ENCODE results near the gene ARL14EP. TPM values are rescaled to one million over a fixed set of nuclear protein-coding genes. Genes with fewer than 3 reads are reported as not detected.

ARL14EP gene
- total RNA-seq, 1 donor from 2014 or later = 54.8 TPM

DNA sequence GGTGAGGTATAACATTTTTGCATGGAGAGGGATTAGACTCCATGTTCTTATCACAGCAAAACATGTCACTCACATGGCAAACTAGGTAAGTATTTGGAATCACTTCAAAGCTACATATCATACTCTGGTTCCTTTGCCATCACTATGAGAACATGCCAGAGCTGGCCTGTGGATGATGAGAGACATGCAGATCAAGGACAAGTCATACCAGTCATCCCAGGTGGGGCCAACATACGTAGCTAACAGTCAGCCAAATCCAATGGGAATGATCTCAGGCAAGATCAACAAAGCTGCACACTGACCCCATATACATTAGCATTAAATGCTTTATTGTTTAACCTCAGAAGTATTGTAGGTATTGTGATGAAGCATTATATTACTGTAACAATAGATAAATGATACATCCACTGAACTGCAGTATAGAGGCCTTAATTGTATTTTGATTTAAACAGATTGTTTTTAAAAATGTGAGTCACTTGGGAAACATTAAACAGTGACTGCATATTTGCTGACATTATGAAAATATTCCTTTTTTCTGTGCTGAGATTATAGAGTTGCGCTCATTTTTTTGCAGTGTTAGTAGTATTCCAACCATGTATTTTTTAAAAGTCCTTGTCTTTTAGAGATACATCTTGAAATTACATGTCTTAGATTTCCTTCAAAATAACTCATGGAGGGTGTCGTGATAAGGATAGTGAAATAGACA is 37.3 kb upstream of the ARL14EP start:
- Mint-ChIP-seq H3K36me3 (no peaks in the 10 kb centered on the region), H3K27ac (no peak overlapping the region), H3K9me3 (no peaks in the 10 kb centered on the region), H3K4me1 (peaks cover 6% of the 10 kb centered on the region), H3K27me3 (ENCODE audit: insufficient read depth, low read depth) (no peaks in the 10 kb centered on the region), H3K4me3 (no peak overlapping the region)
- DNase-seq (ENCODE audit: low spot score) = no peak
- H3K4me3 ChIP-seq = no peak overlapping the region
- H3F3A ChIP-seq (ENCODE audit: low read depth) = no peaks in the 10 kb centered on the region
- no peak overlapping the region for H2AFZ ChIP-seq (replicated peaks)
- no peak overlapping the region for H3K4me2 ChIP-seq
- no peak overlapping the region for H3K9ac ChIP-seq
- H3K36me3 ChIP-seq = no peaks in the 10 kb centered on the region
- H3K9me3 ChIP-seq (ENCODE audit: low read depth) = no peaks in the 10 kb centered on the region
- H3K27me3 ChIP-seq = no peaks in the 10 kb centered on the region
- no peaks in the 10 kb centered on the region for H3K79me2 ChIP-seq (ENCODE audit: low read depth)
- no peak overlapping the region for H3K27ac ChIP-seq
- TF ChIP-seq, protein P1, sequence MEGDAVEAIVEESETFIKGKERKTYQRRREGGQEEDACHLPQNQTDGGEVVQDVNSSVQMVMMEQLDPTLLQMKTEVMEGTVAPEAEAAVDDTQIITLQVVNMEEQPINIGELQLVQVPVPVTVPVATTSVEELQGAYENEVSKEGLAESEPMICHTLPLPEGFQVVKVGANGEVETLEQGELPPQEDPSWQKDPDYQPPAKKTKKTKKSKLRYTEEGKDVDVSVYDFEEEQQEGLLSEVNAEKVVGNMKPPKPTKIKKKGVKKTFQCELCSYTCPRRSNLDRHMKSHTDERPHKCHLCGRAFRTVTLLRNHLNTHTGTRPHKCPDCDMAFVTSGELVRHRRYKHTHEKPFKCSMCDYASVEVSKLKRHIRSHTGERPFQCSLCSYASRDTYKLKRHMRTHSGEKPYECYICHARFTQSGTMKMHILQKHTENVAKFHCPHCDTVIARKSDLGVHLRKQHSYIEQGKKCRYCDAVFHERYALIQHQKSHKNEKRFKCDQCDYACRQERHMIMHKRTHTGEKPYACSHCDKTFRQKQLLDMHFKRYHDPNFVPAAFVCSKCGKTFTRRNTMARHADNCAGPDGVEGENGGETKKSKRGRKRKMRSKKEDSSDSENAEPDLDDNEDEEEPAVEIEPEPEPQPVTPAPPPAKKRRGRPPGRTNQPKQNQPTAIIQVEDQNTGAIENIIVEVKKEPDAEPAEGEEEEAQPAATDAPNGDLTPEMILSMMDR (IDR thresholded peaks at IDR 0.05) = no peak
- no peak for TF ChIP-seq EZH2phosphoT487 (IDR thresholded peaks at IDR 0.05)
- TF ChIP-seq EZH2 (IDR thresholded peaks at IDR 0.05) = no peak
- no peaks in the 10 kb centered on the region for H4K20me1 ChIP-seq (ENCODE audit: low read depth)
- H3K4me1 ChIP-seq = no peaks in the 10 kb centered on the region

DNA sequence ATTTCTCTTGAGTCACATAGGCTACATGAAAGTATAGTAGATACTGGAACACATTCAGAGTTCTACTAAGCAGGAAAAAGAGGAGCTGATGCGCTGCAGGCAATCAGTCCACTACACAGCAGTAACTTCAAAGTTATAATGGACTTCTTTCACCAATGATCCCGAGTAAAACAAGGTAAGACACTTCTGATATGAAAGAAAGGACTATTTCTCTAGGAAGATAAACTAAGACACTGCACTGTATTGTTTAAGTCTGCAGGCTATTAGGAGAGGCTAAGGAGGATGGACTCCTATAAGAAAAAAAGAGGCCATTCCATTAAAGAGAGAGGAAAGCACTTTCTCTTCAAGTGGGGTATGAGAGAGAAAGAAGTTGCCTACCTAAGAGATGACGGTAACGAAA is 31.6 kb upstream of the ARL14EP start:
- no peak for DNase-seq (ENCODE audit: low spot score)
- Histone ChIP-seq H3K4me1 (no peaks in the 10 kb centered on the region), H3K79me2 (ENCODE audit: low read depth) (no peaks in the 10 kb centered on the region), H3F3A (ENCODE audit: low read depth) (no peaks in the 10 kb centered on the region), H3K9me3 (ENCODE audit: low read depth) (no peaks in the 10 kb centered on the region), H3K4me2 (no peak overlapping the region), H3K27ac (no peak overlapping the region), H3K36me3 (no peaks in the 10 kb centered on the region), H2AFZ (replicated peaks) (no peak overlapping the region), H3K9ac (no peak overlapping the region), H3K4me3 (no peak overlapping the region), H4K20me1 (ENCODE audit: low read depth) (no peaks in the 10 kb centered on the region), H3K27me3 (no peaks in the 10 kb centered on the region)
- Mint-ChIP-seq H3K9me3 (no peaks in the 10 kb centered on the region), H3K27ac (no peak overlapping the region), H3K4me3 (no peak overlapping the region), H3K27me3 (ENCODE audit: insufficient read depth, low read depth) (no peaks in the 10 kb centered on the region), H3K36me3 (no peaks in the 10 kb centered on the region), H3K4me1 (peaks cover 6% of the 10 kb centered on the region)
- TF ChIP-seq EZH2 (IDR thresholded peaks at IDR 0.05) (no peak), EZH2phosphoT487 (IDR thresholded peaks at IDR 0.05) (no peak)
- TF ChIP-seq, protein P1 (IDR thresholded peaks at IDR 0.05) = no peak

DNA sequence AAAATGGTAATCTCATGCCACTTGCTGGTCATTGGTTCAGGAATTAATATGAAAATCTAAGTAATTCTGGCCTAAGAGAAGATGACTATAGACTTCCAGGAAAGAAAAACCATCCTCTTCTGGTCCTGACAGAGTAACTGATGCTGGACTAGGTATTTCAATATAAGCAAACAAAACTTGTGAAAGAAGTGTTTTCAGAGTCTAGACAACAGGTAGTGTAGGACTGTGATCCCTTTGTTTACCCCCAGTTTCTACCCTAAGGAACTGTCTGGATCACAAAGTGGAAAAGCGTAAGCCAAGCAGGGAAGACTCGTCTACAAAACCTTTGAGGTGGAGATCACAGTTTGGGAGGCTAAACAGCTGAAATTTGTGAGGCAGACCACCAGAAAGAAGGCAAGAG is 30.4 kb upstream of the ARL14EP start:
- no peaks in the 10 kb centered on the region for H4K20me1 ChIP-seq (ENCODE audit: low read depth)

More for the DNA sequence above, 30.4 kb upstream of the ARL14EP start:
- no peak overlapping the region for H3K4me2 ChIP-seq
- no peaks in the 10 kb centered on the region for H3K9me3 ChIP-seq (ENCODE audit: low read depth)
- no peak overlapping the region for H3K27ac ChIP-seq
- no peak overlapping the region for H3K4me3 Mint-ChIP-seq
- no peak overlapping the region for H3K27ac Mint-ChIP-seq
- no peaks in the 10 kb centered on the region for H3K27me3 ChIP-seq
- H3K79me2 ChIP-seq (ENCODE audit: low read depth) = no peaks in the 10 kb centered on the region
- H3F3A ChIP-seq (ENCODE audit: low read depth) = no peaks in the 10 kb centered on the region
- H2AFZ ChIP-seq (replicated peaks) = peak overlapping the region; percentile 63
- no peaks in the 10 kb centered on the region for H3K27me3 Mint-ChIP-seq (ENCODE audit: insufficient read depth, low read depth)
- H3K9me3 Mint-ChIP-seq = no peaks in the 10 kb centered on the region
- no peak overlapping the region for H3K9ac ChIP-seq
- H3K4me1 ChIP-seq = no peaks in the 10 kb centered on the region
- H3K36me3 ChIP-seq = no peaks in the 10 kb centered on the region
- no peak for TF ChIP-seq EZH2phosphoT487 (IDR thresholded peaks at IDR 0.05)
- TF ChIP-seq EZH2 (IDR thresholded peaks at IDR 0.05) = no peak
- TF ChIP-seq, protein P1 (IDR thresholded peaks at IDR 0.05) = no peak
- DNase-seq (ENCODE audit: low spot score) = no peak
- no peaks in the 10 kb centered on the region for H3K36me3 Mint-ChIP-seq
- no peak overlapping the region for H3K4me3 ChIP-seq
- H3K4me1 Mint-ChIP-seq = no peaks in the 10 kb centered on the region

All from neural progenitor cell (in vitro differentiated cells).